Measurements from ENCODE around the gene CCNQ. TPM values are rescaled to one million over a fixed set of nuclear protein-coding genes. Genes with fewer than 3 reads are reported as not detected.

Gene CCNQ
- total RNA-seq: 1 to 10 TPM; 8.9 to 9.7 TPM
- polyA plus RNA-seq: 10 to 100 TPM in 1 of 2 donors, 1 to 10 TPM in 1; 9.9 to 14.7 TPM

DNA sequence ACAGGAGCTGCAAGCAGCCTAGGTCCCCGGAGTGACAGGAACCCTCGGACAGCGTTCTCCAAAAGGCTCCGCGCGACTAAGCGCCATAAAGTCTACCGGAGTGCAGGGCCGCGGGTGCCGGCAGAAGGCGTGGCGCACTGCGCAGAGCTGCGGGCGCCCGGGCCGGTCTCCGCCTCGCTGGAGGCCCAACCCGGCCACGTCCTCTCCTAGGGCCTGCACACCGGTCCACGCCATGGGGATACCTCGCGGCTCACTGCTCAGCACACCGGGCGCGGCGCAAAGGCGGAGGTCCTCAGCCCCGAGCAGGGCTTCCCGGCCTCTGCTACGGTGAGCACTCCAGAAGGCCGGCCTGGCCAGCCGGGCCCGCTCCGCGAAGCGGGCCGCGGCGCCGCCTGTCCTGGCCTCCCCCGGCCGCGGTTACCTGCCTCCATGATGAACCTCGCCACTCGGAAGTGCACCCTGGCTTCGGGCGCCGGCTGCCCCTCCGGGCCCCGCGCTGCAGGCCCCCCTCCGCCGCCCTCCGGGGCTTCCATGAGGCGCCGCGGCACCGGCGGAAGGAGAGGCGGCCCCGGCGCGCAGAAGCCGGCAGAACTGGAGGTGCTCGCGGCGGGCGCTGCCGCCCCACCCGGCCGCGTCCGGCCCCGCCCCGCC, at the start of gene CCNQ:
CCNQ (minus strand) TSS at position 599 of the 651 bp plus-strand sequence; CDS start at position 533, 66 bp downstream.
- Histone ChIP-seq H3K4me1 (ENCODE audit: control insufficient read depth in 4 of 4, insufficient read depth in 4 of 4, low read length in 3 of 4) (peaks cover 0 to 24% (median 12%) of the 10 kb centered on the region in 4 donors), H3K27me3 (ENCODE audit: control insufficient read depth in 4 of 4, insufficient read depth in 4 of 4, low read length in 3 of 4) (no peaks in the 10 kb centered on the region), H3K9me3 (ENCODE audit: control insufficient read depth in 4 of 4, low read length in 3 of 4) (no peaks in the 10 kb centered on the region), H3K4me3 (ENCODE audit: low read depth in 1 of 3, low read length in 3 of 3) (peak within 1 kb of the TSS; percentile 33 to 83 (median 76)), H3K36me3 (ENCODE audit: control insufficient read depth in 4 of 4, insufficient read depth in 3 of 4, low read depth in 1 of 4, low read length in 3 of 4) (peaks cover 0 to 3% (median 2%) of the 10 kb centered on the region in 4 donors), H3K27ac (ENCODE audit: low read depth in 1 of 2, low read length in 2 of 2) (peak within 1 kb of the TSS; percentile 37 to 49), H3K9ac (ENCODE audit: low read depth in 1 of 2, low read length in 2 of 2) (peak within 1 kb of the TSS; percentile 44 to 74)
- peak; percentile 34 for DNase-seq (ENCODE audit: low spot score)
- TF ChIP-seq HNF4G (IDR thresholded peaks at IDR 0.05): no peak
- TF ChIP-seq, protein P1, sequence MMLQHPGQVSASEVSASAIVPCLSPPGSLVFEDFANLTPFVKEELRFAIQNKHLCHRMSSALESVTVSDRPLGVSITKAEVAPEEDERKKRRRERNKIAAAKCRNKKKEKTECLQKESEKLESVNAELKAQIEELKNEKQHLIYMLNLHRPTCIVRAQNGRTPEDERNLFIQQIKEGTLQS (IDR thresholded peaks at IDR 0.05): no peak
- no peak for TF ChIP-seq RXRA (IDR thresholded peaks at IDR 0.05)
- no peak for TF ChIP-seq YY1 (IDR thresholded peaks at IDR 0.05)
- no peak for TF ChIP-seq TAF1 (conservative IDR thresholded peaks at IDR 0.05)
- TF ChIP-seq HNF4A (conservative IDR thresholded peaks at IDR 0.05): no peak
- TF ChIP-seq FOXA1 (IDR thresholded peaks at IDR 0.05): no peak
- no peak for TF ChIP-seq NR2F2 (IDR thresholded peaks at IDR 0.05)
- TF ChIP-seq EGR1 (IDR thresholded peaks at IDR 0.05; ENCODE audit: low read depth in 2 of 2): no peak
- TF ChIP-seq GABPA (IDR thresholded peaks at IDR 0.05 in 1 of 2, conservative IDR thresholded peaks at IDR 0.05 in 1 of 2): no peak
- TF ChIP-seq, protein P2, sequence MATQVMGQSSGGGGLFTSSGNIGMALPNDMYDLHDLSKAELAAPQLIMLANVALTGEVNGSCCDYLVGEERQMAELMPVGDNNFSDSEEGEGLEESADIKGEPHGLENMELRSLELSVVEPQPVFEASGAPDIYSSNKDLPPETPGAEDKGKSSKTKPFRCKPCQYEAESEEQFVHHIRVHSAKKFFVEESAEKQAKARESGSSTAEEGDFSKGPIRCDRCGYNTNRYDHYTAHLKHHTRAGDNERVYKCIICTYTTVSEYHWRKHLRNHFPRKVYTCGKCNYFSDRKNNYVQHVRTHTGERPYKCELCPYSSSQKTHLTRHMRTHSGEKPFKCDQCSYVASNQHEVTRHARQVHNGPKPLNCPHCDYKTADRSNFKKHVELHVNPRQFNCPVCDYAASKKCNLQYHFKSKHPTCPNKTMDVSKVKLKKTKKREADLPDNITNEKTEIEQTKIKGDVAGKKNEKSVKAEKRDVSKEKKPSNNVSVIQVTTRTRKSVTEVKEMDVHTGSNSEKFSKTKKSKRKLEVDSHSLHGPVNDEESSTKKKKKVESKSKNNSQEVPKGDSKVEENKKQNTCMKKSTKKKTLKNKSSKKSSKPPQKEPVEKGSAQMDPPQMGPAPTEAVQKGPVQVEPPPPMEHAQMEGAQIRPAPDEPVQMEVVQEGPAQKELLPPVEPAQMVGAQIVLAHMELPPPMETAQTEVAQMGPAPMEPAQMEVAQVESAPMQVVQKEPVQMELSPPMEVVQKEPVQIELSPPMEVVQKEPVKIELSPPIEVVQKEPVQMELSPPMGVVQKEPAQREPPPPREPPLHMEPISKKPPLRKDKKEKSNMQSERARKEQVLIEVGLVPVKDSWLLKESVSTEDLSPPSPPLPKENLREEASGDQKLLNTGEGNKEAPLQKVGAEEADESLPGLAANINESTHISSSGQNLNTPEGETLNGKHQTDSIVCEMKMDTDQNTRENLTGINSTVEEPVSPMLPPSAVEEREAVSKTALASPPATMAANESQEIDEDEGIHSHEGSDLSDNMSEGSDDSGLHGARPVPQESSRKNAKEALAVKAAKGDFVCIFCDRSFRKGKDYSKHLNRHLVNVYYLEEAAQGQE (IDR thresholded peaks at IDR 0.05): no peak
- TF ChIP-seq, protein P3, sequence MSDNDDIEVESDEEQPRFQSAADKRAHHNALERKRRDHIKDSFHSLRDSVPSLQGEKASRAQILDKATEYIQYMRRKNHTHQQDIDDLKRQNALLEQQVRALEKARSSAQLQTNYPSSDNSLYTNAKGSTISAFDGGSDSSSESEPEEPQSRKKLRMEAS (IDR thresholded peaks at IDR 0.05): no peak
- TF ChIP-seq, protein P4, sequence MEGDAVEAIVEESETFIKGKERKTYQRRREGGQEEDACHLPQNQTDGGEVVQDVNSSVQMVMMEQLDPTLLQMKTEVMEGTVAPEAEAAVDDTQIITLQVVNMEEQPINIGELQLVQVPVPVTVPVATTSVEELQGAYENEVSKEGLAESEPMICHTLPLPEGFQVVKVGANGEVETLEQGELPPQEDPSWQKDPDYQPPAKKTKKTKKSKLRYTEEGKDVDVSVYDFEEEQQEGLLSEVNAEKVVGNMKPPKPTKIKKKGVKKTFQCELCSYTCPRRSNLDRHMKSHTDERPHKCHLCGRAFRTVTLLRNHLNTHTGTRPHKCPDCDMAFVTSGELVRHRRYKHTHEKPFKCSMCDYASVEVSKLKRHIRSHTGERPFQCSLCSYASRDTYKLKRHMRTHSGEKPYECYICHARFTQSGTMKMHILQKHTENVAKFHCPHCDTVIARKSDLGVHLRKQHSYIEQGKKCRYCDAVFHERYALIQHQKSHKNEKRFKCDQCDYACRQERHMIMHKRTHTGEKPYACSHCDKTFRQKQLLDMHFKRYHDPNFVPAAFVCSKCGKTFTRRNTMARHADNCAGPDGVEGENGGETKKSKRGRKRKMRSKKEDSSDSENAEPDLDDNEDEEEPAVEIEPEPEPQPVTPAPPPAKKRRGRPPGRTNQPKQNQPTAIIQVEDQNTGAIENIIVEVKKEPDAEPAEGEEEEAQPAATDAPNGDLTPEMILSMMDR (IDR thresholded peaks at IDR 0.05; ENCODE audit: low read depth, low read length, missing input control): no peak
- no peak for TF ChIP-seq FOXA2 (IDR thresholded peaks at IDR 0.05)
- under 1% methylated on average over 57 of the region's 79 CpGs for WGBS

DNA sequence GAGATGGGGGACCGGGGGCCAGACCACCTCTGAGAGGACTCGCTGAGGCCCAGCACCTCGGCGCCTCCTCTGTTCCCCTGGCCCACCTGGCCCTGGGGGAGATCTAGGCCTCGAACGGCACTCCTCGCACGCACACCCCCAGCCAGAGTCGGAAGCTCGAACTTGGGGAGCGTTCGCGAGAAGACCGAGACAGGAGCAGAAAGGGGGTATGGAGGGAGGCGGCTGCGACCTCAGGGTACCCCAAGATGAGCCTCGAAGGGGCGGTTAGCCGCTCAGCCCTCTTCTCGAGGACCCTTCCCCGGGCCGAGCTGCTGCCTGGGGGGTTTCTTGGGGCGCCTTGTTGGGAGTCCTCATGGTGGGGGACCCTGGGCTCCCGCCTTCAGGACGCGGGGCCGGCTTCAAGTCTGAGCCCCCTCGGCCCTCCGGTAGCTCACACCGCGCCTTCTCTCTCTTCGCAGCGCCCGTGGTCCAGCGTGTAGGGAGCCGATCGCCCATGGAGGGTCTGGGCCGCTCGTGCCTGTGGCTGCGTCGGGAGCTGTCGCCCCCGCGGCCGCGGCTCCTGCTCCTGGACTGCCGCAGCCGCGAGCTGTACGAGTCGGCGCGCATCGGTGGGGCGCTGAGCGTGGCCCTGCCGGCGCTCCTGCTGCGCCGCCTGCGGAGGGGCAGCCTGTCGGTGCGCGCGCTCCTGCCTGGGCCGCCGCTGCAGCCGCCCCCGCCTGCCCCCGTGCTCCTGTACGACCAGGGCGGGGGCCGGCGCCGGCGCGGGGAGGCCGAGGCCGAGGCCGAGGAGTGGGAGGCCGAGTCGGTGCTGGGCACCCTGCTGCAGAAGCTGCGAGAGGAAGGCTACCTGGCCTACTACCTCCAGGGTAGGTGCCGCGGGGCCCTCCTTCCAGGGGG, 48.8 kb upstream of the CCNQ start:
- Histone ChIP-seq H3K9me3 (ENCODE audit: control insufficient read depth in 4 of 4, low read length in 3 of 4) (no peaks in the 10 kb centered on the region), H3K27me3 (ENCODE audit: control insufficient read depth in 4 of 4, insufficient read depth in 4 of 4, low read length in 3 of 4) (peaks cover 0 to 7% (median 0%) of the 10 kb centered on the region in 4 donors), H3K9ac (ENCODE audit: low read depth in 1 of 2, low read length in 2 of 2) (no peak overlapping the region), H3K27ac (ENCODE audit: low read depth in 1 of 2, low read length in 2 of 2) (no peak overlapping the region), H3K36me3 (ENCODE audit: control insufficient read depth in 4 of 4, insufficient read depth in 3 of 4, low read depth in 1 of 4, low read length in 3 of 4) (no peaks in the 10 kb centered on the region), H3K4me3 (ENCODE audit: low read depth in 1 of 3, low read length in 3 of 3) (peak overlapping the region in 1 of 3 donors; percentile 8), H3K4me1 (ENCODE audit: control insufficient read depth in 4 of 4, insufficient read depth in 4 of 4, low read length in 3 of 4) (peaks cover 3 to 13% (median 5%) of the 10 kb centered on the region in 4 donors)
- DNase-seq (ENCODE audit: low spot score): peak; percentile 19
- 8% methylated on average over 85 of the region's 85 CpGs for WGBS
- no peak for TF ChIP-seq HNF4A (conservative IDR thresholded peaks at IDR 0.05)
- no peak for TF ChIP-seq HNF4G (IDR thresholded peaks at IDR 0.05)
- TF ChIP-seq, protein P4 (IDR thresholded peaks at IDR 0.05; ENCODE audit: low read depth, low read length, missing input control): no peak
- TF ChIP-seq EGR1 (IDR thresholded peaks at IDR 0.05; ENCODE audit: low read depth in 2 of 2): no peak
- TF ChIP-seq, protein P2 (IDR thresholded peaks at IDR 0.05): no peak
- TF ChIP-seq SP1 (IDR thresholded peaks at IDR 0.05): no peak
- no peak for TF ChIP-seq JUND (IDR thresholded peaks at IDR 0.05)
- no peak for TF ChIP-seq FOXA1 (IDR thresholded peaks at IDR 0.05)
- TF ChIP-seq, protein P1 (IDR thresholded peaks at IDR 0.05): no peak
- TF ChIP-seq TAF1 (conservative IDR thresholded peaks at IDR 0.05): no peak

Data from liver (tissue), 9 donors.